ENCODE data around the gene ZFP42. TPM values are rescaled to one million over a fixed set of nuclear protein-coding genes. Genes with fewer than 3 reads are reported as not detected.

ZFP42 gene
- total RNA-seq, 1 donor from 2014 or later = not detected

Other genes with a start within 250 kb of the ZFP42 start
- not detected for gene TRIML2, start 113.8 kb downstream of the ZFP42 start, total RNA-seq
- not detected for gene TRIML1, start 143.7 kb downstream of the ZFP42 start, total RNA-seq

Measured in vagina (tissue), 1 donor.